GM18907 (cell line): ENCODE data around the gene NEK11.
"Not testable (repeated sequence)": the region's sequence is repeated elsewhere in the genome, so short reads cannot be mapped to it uniquely, and the experiment has no call there.

Experiments
- ATAC-seq: cut with Tn5 transposase; IDR thresholded peaks from one replicate; pipeline ENCODE4 v1.9.1; 2021; ENCODE audit warnings: mild to moderate bottlenecking, moderate library complexity; ENCODE audit not compliant: unreplicated experiment

The NEK11 gene

GRCh38 chr3:131038326-131038725, 11.6 kb downstream of the NEK11 start:
- no peak for ATAC-seq

GRCh38 chr3:131042271-131042985, 15.8 kb downstream of the NEK11 start:
- not testable (repeated sequence) for ATAC-seq

GRCh38 chr3:131047582-131047981, 20.9 kb downstream of the NEK11 start:
- no peak for ATAC-seq

GRCh38 chr3:131048030-131048429, 21.4 kb downstream of the NEK11 start:
- no peak for ATAC-seq

- no peak for ATAC-seq
Observed at GRCh38 chr3:131050001-131050400, 23.3 kb downstream of the NEK11 start.

- no peak for ATAC-seq
Observed at GRCh38 chr3:131053043-131053859, 26.6 kb downstream of the NEK11 start.

- no peak for ATAC-seq
Observed at GRCh38 chr3:131067983-131068382, 41.3 kb downstream of the NEK11 start.

- ATAC-seq, result no peak
Observed at GRCh38 chr3:131072099-131072559, 45.5 kb downstream of the NEK11 start.

- ATAC-seq, result no peak
Observed at GRCh38 chr3:131072845-131073244, 46.2 kb downstream of the NEK11 start.

GRCh38 chr3:131075632-131076328, 49.1 kb downstream of the NEK11 start:
- ATAC-seq, result no peak

- no peak for ATAC-seq
Observed at GRCh38 chr3:131077904-131078303, 51.2 kb downstream of the NEK11 start.

GRCh38 chr3:131079086-131079485, 52.4 kb downstream of the NEK11 start:
- no peak for ATAC-seq

- no peak for ATAC-seq
Observed at GRCh38 chr3:131081224-131081623, 54.5 kb downstream of the NEK11 start.

- ATAC-seq, result no peak
Observed at GRCh38 chr3:131082246-131082645, 55.6 kb downstream of the NEK11 start.

- ATAC-seq, result no peak
Observed at GRCh38 chr3:131082871-131083863, 56.5 kb downstream of the NEK11 start.

- no peak for ATAC-seq
Observed at GRCh38 chr3:131091768-131092167, 65.1 kb downstream of the NEK11 start.

- ATAC-seq, result no peak
Observed at GRCh38 chr3:131107637-131108433, 81.2 kb downstream of the NEK11 start.

GRCh38 chr3:131109156-131109555, 82.5 kb downstream of the NEK11 start:
- ATAC-seq, result no peak

GRCh38 chr3:131110087-131110486, 83.4 kb downstream of the NEK11 start:
- no peak for ATAC-seq

GRCh38 chr3:131114256-131114655, 87.6 kb downstream of the NEK11 start:
- ATAC-seq, result no peak
